SU-DHL-6 (cell line): ENCODE data around the gene RASA3.

Source experiments
- H2AFZ ChIP-seq: fragments of 200-600 bp; sonication (generic); 2 replicates; pipeline ENCODE4 v1.6.1; 2014; ENCODE audit warnings: low read depth, mild to moderate bottlenecking, moderate library complexity, mixed read lengths, antibody characterized with exemption, low read length; ENCODE audit not compliant: severe bottlenecking
- H3F3A ChIP-seq: fragments of 200-600 bp; shearing (Covaris generic); 2 replicates; pipeline ENCODE4 v1.6.0; 2016; ENCODE audit warnings: antibody characterized with exemption, mild to moderate bottlenecking; ENCODE audit not compliant: insufficient read depth
- H3K27ac ChIP-seq: fragments of 200-600 bp; sonication (generic); 2 replicates; pipeline ENCODE4 v1.5.1; 2016; ENCODE audit warnings: low read depth, mild to moderate bottlenecking, low read length, moderate library complexity, mixed read lengths
- H3K27me3 ChIP-seq: fragments of 200-600 bp; sonication (generic), shearing (Covaris generic); 2 replicates; pipeline ENCODE4 v1.6.0; 2014; ENCODE audit warnings: mild to moderate bottlenecking, low read length
- H3K36me3 ChIP-seq: fragments of 200-600 bp; sonication (generic); 2 replicates; pipeline ENCODE4 v1.6.1; 2014; ENCODE audit warnings: mild to moderate bottlenecking, low read length, mixed read lengths
- H3K4me2 ChIP-seq: fragments of 300-600, 200-600 bp; shearing (Covaris generic), sonication (generic); 2 replicates; pipeline ENCODE4 v1.6.0; 2014; ENCODE audit warnings: low read length, low read depth, mild to moderate bottlenecking; ENCODE audit not compliant: poor library complexity, severe bottlenecking
- H3K4me3 ChIP-seq: fragments of 200-600 bp; sonication (generic); 2 replicates; pipeline ENCODE4 v1.5.1; 2014; ENCODE audit warnings: antibody characterized with exemption, low read length, mild to moderate bottlenecking, mixed read lengths; ENCODE audit not compliant: insufficient read depth, poor library complexity, severe bottlenecking
- H3K79me2 ChIP-seq: fragments of 200-600 bp; sonication (generic); 2 replicates; pipeline ENCODE4 v1.6.1; 2014; ENCODE audit warnings: mild to moderate bottlenecking, low read length, moderate library complexity; ENCODE audit not compliant: insufficient read depth
- H3K9ac ChIP-seq: fragments of 200-600 bp; sonication (generic); 2 replicates; pipeline ENCODE4 v1.7.0; 2014; ENCODE audit warnings: mild to moderate bottlenecking, low read length
- H3K9me2 ChIP-seq: fragments of 200-600 bp; sonication (generic); replicated peaks from 2 replicates; pipeline ENCODE4 v1.6.1; 2014; ENCODE audit warnings: low read length; ENCODE audit not compliant: insufficient read depth
- H3K9me3 ChIP-seq: fragments of 200-600 bp; sonication (generic); 2 replicates; pipeline ENCODE4 v1.6.1; 2014; ENCODE audit warnings: low read length, mixed read lengths; ENCODE audit not compliant: insufficient read depth
- H4K20me1 ChIP-seq: fragments of 200-600 bp; sonication (generic); 2 replicates; pipeline ENCODE4 v1.6.1; 2014; ENCODE audit warnings: low read depth, mild to moderate bottlenecking, antibody characterized with exemption, low read length, moderate library complexity, mixed read lengths
- CTCF ChIP-seq: fragments of 200-600 bp; sonication (generic); IDR thresholded peaks from one replicate; pipeline ENCODE4 v1.5.1; 2017; ENCODE audit warnings: antibody characterized with exemption, mild to moderate bottlenecking, low read length, moderate library complexity; ENCODE audit not compliant: insufficient read depth, poor library complexity, severe bottlenecking
- EZH2phosphoT487 ChIP-seq: fragments of 200-600 bp; sonication (generic), shearing (Covaris generic); conservative IDR thresholded peaks from 2 replicates; pipeline ENCODE4 v1.6.1; 2018; ENCODE audit warnings: mild to moderate bottlenecking, antibody characterized with exemption, low read length, moderate library complexity, mixed read lengths

RASA3 gene

DNA sequence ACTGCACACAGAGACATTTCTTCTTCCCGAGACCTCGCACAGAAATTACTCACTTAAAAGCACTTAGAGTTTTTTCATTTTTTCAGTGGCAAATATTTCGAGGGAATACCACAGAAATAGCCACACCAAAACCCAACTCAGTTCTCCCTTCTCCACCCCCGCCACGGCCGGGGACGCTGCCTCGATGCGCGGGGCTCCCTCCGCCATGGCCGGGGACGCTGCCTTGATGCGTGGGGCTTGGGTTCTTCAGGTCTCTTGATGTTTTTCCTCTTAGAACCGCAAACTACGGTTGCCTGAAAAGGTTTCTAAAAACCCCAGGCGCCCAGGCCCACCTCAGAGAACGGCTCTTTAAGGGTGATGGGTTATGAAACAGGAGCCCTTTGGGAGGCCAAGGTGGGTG lies 71.4 kb downstream of the RASA3 start:
- Histone ChIP-seq H4K20me1 (no peaks in the 10 kb centered on the region), H3F3A (peaks cover 2% of the 10 kb centered on the region; the same call in 1 of the 2 replicates), H3K4me3 (no peak overlapping the region), H3K36me3 (no peaks in the 10 kb centered on the region), H3K4me2 (no peak overlapping the region), H3K9me3 (no peaks in the 10 kb centered on the region), H3K27me3 (no peaks in the 10 kb centered on the region), H2AFZ (no peak overlapping the region), H3K9ac (no peak overlapping the region), H3K79me2 (no peaks in the 10 kb centered on the region), H3K27ac (no peak overlapping the region), H3K9me2 (no peaks in the 10 kb centered on the region)
- TF ChIP-seq CTCF, result no peak
- TF ChIP-seq EZH2phosphoT487, result no peak

DNA sequence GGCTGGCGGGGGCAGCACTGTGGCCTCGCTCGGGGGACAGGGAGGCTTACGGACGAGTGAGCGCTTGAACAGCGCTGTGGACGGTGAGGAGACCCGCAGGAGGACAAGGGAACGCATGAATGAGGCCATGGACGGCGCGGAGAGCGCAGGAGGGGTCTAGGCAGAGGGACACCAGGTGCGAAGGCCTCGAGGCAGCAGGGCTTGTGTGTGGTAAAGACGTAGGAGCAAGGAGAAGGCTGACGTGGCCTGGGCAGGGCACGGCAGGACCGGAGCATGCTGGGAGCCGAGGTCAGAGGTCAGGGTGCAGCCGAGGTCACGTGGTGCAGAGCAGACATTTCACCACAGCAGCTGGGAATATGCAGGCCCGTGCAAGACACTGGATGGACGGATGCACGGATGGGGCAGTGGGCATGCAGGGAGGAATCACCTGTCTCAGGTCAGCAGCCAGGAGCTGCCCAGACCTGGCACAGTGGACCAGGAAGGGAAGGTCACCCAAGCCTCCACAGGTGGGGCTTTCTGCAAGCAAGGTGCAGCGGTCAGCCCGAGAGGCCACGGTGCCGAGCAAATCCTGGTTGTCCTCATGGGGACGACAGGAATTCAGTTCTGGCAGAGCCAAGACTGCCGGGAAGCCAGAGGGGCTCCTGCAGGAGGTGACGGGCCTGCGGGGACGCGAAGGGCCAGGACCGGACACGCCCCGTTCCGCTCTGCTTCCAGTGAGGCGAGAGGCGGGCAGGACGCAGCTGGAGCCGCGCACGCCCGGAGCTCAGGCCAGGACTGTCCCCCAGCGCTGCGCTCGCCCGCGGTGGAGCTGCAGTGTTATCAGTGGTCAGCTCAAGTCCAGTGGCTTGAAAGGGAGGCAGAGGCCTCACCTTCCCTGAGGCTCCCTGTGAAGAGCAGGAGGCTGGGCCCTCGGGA lies 72.2 kb downstream of the RASA3 start:
- no peak overlapping the region for H3K4me3 ChIP-seq
- H3K4me2 ChIP-seq, result no peak overlapping the region
- H3K36me3 ChIP-seq, result no peaks in the 10 kb centered on the region
- H3K27ac ChIP-seq, result no peak overlapping the region
- no peak overlapping the region for H2AFZ ChIP-seq
- H3K27me3 ChIP-seq, result no peaks in the 10 kb centered on the region
- H3F3A ChIP-seq, result no peaks in the 10 kb centered on the region
- H3K79me2 ChIP-seq, result no peaks in the 10 kb centered on the region
- TF ChIP-seq CTCF (no peak), EZH2phosphoT487 (no peak)
- H3K9me2 ChIP-seq, result no peaks in the 10 kb centered on the region
- no peaks in the 10 kb centered on the region for H4K20me1 ChIP-seq
- no peaks in the 10 kb centered on the region for H3K9me3 ChIP-seq
- H3K9ac ChIP-seq, result no peak overlapping the region

DNA sequence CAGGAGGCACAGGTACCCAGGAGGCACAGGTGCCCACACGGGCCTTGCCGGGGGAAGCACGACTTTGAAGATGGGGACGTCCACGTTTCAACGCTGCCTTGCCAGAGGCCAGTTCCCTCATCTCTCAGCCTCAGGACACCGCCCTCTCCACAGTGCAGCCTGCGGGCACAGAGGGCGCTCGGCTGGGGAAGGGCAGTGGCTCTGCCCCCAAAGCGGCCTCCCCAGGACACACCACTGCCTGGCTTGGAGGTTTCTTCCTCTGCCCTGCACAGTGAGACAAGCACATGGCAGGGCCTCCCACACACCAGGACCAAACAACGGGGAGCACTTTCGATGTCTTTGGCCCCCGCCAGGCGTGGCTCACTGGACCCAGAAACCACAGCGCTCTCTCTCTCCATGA lies 73.0 kb downstream of the RASA3 start:
- H4K20me1 ChIP-seq, result no peaks in the 10 kb centered on the region
- no peaks in the 10 kb centered on the region for H3K79me2 ChIP-seq
- no peaks in the 10 kb centered on the region for H3F3A ChIP-seq
- H3K9me2 ChIP-seq, result no peaks in the 10 kb centered on the region
- no peak overlapping the region for H3K9ac ChIP-seq
- no peaks in the 10 kb centered on the region for H3K36me3 ChIP-seq
- H3K27me3 ChIP-seq, result no peaks in the 10 kb centered on the region
- H3K9me3 ChIP-seq, result no peaks in the 10 kb centered on the region
- no peak overlapping the region for H3K27ac ChIP-seq
- TF ChIP-seq CTCF (no peak), EZH2phosphoT487 (no peak)
- H3K4me3 ChIP-seq, result no peak overlapping the region
- no peak overlapping the region for H2AFZ ChIP-seq
- H3K4me2 ChIP-seq, result no peak overlapping the region
